Measurements from ENCODE around the gene TP53I3. TPM values are rescaled to one million over a fixed set of nuclear protein-coding genes. Genes with fewer than 3 reads are reported as not detected.
"Not testable (repeated sequence)": the region's sequence is repeated elsewhere in the genome, so short reads cannot be mapped to it uniquely, and the experiment has no call there.

TP53I3 gene
- total and polyA plus RNA-seq, 2 donors (not counting 3 experiments of a cell fraction or from before 2014, with no cell fraction given): 94.2 to 116 TPM

GRCh38 chr2:24109431-24109830 is 24.8 kb upstream of the TP53I3 start:
- H2AFZ ChIP-seq (ENCODE audit: low read depth, low read length); CTCF ChIA-PET; H3K9me3 ChIP-seq (replicated peaks; ENCODE audit: control insufficient read depth, insufficient read depth, low read length); H3K4me1 ChIP-seq (ENCODE audit: control insufficient read depth, extremely low read depth, insufficient read depth, low read length); H3K27ac ChIP-seq (ENCODE audit: insufficient read depth, low read depth, low read length); BruUV-seq (replicated peaks); POLR2A ChIA-PET; H3K9me1 ChIP-seq (replicated peaks; ENCODE audit: control insufficient read depth, extremely low read depth, insufficient read depth, low read length); H3K27me3 ChIP-seq (ENCODE audit: control insufficient read depth in 2 of 2, insufficient read depth in 2 of 2, low read length in 2 of 2); DNase-seq (ENCODE audit: low read depth, low spot score); dilution Hi-C loops (cut with MboI; ENCODE audit: extremely low pct_ligation_motif_present, low sequenced_read_pairs); H3K79me2 ChIP-seq (ENCODE audit: control insufficient read depth, insufficient read depth, low read length); H4K20me1 ChIP-seq (replicated peaks; ENCODE audit: control insufficient read depth, extremely low read depth, insufficient read depth, low read length); H3K4me3 ChIP-seq (replicated peaks in 1 of 3; ENCODE audit: insufficient read depth in 1 of 3, low read depth in 1 of 3, low read length in 3 of 3); FAIRE-seq; H3K4me2 ChIP-seq (ENCODE audit: insufficient read depth, low read length); H3K9ac ChIP-seq (replicated peaks; ENCODE audit: extremely low read depth, insufficient read depth, low read length); intact Hi-C loops (cut with micrococcal nuclease); H3K36me3 ChIP-seq (ENCODE audit: control insufficient read depth in 2 of 2, extremely low read depth in 1 of 2, insufficient read depth in 2 of 2, low read length in 2 of 2): not testable (repeated sequence)

- Histone ChIP-seq H3K4me1 (ENCODE audit: control insufficient read depth, extremely low read depth, insufficient read depth, low read length) (no peaks in the 10 kb centered on the region), H2AFZ (ENCODE audit: low read depth, low read length) (no peak overlapping the region), H3K9me3 (replicated peaks; ENCODE audit: control insufficient read depth, insufficient read depth, low read length) (no peaks in the 10 kb centered on the region), H4K20me1 (replicated peaks; ENCODE audit: control insufficient read depth, extremely low read depth, insufficient read depth, low read length) (no peaks in the 10 kb centered on the region), H3K9me1 (replicated peaks; ENCODE audit: control insufficient read depth, extremely low read depth, insufficient read depth, low read length) (no peaks in the 10 kb centered on the region), H3K9ac (replicated peaks; ENCODE audit: extremely low read depth, insufficient read depth, low read length) (no peak overlapping the region), H3K79me2 (ENCODE audit: control insufficient read depth, insufficient read depth, low read length) (no peaks in the 10 kb centered on the region), H3K36me3 (ENCODE audit: control insufficient read depth in 2 of 2, extremely low read depth in 1 of 2, insufficient read depth in 2 of 2, low read length in 2 of 2) (no peaks in the 10 kb centered on the region), H3K4me2 (ENCODE audit: insufficient read depth, low read length) (no peak overlapping the region), H3K27me3 (ENCODE audit: control insufficient read depth in 2 of 2, insufficient read depth in 2 of 2, low read length in 2 of 2) (peaks cover 0 to 2% of the 10 kb centered on the region in 2 experiments), H3K27ac (ENCODE audit: insufficient read depth, low read depth, low read length) (no peak overlapping the region), H3K4me3 (replicated peaks in 1 of 3; ENCODE audit: insufficient read depth in 1 of 3, low read depth in 1 of 3, low read length in 3 of 3) (no peak overlapping the region)
- dilution Hi-C loops (cut with MboI; ENCODE audit: extremely low pct_ligation_motif_present, low sequenced_read_pairs) (no loop called here), intact Hi-C loops (cut with micrococcal nuclease) (no loop called here)
- ChIA-PET CTCF (interaction anchor here (1.4 kb wide), 1 partner anchor 23 kb away, joined by 5 read pairs; the partner anchor contains the start of gene TP53I3), POLR2A (no interaction called here)
- no peak for DNase-seq (ENCODE audit: low read depth, low spot score)
- BruUV-seq (replicated peaks): no TSS peak
- FAIRE-seq: no peak
- no peak for TF ChIP-seq FOS (IDR thresholded peaks at IDR 0.05; ENCODE audit: borderline replicate concordance, insufficient read depth, low read length)
- no peak for TF ChIP-seq EZH2 (IDR thresholded peaks at IDR 0.05; ENCODE audit: borderline replicate concordance, low read depth, low read length, severe bottlenecking)
- TF ChIP-seq MYC (IDR thresholded peaks at IDR 0.05; ENCODE audit: low read depth, low read length): no peak
- no peak for TF ChIP-seq CTCF (IDR thresholded peaks at IDR 0.05; ENCODE audit: extremely low read depth in 1 of 2, insufficient read depth in 1 of 2, low read depth in 1 of 2, low read length in 2 of 2)
- TF ChIP-seq JUN (IDR thresholded peaks at IDR 0.05; ENCODE audit: borderline replicate concordance, insufficient read depth, insufficient read length, low read depth): no peak
- no peak for TF ChIP-seq POLR2AphosphoS5 (IDR thresholded peaks at IDR 0.05; ENCODE audit: insufficient read depth, low read depth, low read length)
- no peak for TF ChIP-seq MAX (IDR thresholded peaks at IDR 0.05; ENCODE audit: insufficient read depth, insufficient read length)
- no peak for TF ChIP-seq GATA2 (IDR thresholded peaks at IDR 0.05; ENCODE audit: insufficient read depth, insufficient read length, low read depth, low read length)
- no peak for TF ChIP-seq POLR2A (IDR thresholded peaks at IDR 0.05; ENCODE audit: low read depth, low read length)
Measured at GRCh38 chr2:24107336-24107735, 22.7 kb upstream of the TP53I3 start.
